NCI-H1048 (cell line): ENCODE results near the gene APP.
A peak's percentile ranks its signal among the peaks of the same experiment; 100 is the strongest.

ENCODE experiments used
- DNase-seq: peaks from one replicate; lab custom pipeline; 2025; lab: John Stamatoyannopoulos, UW

APP gene

DNA sequence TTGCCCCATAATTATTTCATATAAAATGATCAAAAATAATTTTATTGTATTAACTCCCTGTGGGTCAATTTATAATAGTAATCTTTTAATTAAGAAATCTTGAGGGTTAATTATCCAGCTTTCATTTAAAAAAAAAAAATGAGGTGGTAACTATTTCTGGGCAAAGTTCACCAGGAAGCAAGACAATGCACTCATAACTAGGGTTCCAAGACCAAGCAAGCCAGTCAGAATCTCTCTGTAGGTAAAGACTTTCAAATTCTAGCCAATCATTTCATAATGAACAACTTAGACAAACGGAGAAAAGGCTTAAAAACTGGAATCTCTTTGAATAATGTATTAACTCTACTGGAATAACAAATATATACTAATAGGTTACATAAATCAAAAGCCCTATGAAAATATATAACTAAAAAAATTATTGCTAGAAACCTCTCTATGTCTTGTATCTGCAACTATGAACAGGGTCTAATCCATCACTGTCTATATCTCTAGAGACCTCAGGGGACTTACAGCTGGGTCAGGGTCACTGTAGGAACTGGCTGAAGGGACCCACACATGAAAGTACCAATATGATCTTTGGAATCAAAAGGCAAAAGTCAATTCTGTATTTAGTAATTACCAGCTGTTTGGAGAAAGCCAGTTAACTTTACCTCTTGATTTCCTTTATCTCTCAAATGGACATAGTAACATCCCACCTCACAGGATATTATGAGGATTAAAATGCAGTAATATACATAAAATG lies 43.3 kb downstream of the APP start:
- no peak for DNase-seq

DNA sequence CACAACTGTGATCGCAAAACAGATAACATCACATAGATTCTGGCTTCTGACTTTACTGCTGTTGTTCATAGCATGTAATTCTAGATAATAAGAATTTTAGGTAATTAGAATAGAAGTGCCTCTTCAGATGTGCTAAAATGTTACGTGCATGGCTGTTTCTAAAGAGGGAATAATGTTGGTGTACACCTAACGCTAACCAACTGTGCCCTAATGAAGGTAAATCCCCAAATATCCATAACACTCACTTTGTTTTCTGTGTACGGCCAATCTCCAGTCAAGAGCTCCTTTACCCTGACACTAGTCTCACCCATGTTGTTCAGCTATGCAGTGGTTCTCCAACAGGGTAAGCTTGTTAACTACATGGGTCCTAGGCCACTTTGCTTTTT lies 44.4 kb downstream of the APP start:
- no peak for DNase-seq

DNA sequence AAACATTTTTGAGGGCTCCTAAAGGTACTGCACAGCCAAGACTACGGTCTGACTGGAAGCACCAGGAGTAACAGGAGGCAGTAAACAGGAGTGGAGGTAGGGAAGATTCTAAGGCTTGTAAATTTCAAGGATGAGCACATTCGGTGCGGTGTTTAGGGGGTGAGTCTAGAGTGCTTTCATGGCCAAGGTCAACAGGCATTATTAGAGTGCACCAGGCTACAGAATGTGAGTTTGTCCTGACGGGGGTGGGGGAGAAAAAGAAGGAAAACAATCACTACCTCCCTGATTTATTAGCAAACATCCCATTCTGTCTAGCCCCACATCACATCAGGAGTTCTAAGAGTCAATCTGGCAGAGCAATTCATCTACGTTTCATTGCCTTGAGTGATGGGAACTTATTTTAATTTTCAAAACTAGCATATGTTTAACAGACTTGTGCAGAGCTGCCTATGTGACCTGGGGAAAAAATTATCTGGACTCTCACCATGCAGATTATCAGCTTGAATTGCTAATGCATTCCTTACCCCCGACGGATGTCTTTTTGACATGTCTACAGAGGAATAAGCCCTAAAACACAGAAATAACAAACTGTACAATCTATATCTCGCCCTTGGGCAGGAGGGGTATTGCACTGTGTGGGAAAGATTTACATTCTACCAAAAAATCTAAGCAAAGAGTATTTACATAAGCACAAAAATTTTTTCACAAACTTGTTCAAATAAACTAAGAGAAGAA lies 45.0 kb downstream of the APP start:
- no peak for DNase-seq

DNA sequence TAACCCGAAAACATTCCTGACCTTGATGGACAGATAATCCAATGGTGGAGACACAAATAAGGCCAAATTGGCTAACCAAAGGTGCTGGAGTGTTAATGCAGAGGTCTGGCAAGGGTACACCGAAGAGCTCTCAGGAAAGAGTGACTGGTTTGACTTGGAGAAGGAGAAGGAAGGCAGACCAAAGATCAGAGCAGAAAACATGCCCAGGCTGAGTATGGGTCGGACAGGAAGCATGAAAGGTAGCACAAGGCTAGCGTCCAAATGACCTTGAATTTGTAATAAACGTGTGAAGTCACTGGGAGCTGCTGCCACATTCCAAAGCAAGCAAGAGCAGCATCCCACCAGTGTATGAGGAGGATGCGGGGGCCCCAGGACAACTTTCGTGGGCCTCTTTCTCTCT lies 45.7 kb downstream of the APP start:
- DNase-seq: no peak

DNA sequence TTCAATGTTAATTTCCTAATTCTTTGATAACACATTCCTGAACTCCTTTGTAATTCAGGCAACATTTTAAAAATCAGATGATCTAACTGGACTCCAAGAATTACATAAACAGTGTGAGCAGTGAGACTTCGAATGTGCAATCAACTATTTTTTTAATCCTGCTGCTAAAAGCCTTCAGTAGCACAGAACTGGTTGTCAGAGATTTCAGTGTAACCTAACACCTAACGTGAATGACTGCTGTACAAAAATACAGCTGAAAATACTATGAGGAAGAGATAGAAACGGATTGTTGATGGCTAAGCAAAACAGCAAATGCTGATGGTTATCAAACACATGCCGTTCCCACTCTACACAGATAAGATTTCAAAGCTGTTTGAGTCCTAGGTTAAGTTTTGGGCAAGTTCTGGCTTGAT lies 46.1 kb downstream of the APP start:
- DNase-seq: no peak

DNA sequence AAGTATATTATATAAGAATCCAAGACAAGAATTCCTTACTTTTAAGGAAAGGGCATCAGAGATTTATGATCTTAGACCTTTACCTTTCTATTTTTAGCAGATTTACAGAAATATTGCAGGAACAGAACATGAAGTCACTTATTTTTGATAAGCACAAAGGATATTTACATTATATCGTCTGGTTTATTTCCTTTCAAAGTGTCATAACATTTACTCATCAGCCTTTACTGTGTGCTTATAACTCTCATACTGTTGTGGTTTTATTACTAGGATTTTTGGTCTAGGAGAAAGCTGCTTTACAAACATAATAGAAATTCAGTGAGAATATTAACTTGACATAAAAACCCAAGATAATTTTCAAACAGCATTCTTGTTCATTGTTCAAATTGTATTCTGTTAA lies 47.6 kb downstream of the APP start:
- no peak for DNase-seq

DNA sequence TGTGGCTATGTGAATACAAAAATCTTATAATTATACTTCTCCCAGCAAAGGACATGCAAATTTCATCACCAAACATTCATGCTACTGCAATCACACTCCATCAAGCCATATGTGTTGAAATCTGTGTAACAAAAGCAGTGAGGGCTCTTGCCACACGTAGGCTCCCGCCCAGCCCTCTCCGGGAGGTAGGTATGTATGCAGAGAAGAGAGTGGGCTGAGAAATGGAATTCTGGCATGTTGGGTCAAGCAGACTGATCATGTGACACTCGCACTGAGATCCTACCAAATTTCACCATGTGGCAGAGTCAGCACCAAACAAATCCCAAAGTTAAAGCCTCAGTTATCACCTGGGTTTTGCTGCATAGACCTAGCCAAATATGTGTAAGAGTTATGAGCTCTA lies 49.7 kb downstream of the APP start:
- DNase-seq: no peak

DNA sequence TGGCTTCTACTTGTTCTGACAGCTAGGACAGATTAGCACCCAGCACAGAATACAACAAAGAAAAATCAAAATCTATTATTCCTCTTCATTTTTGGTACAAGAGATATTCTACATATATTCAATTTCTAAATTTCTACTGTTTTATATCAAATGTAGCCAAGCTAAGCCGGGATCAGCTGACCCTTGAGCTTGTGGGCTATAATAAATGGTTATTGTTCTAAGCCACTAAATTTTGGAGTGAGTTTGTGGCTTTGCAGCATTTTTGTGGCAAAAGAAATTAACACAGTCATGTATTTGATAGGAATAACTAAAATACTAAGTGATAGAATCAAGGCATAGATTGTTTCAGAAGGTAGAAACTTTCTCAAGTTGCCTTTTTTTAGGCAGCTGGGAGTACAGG lies 50.7 kb downstream of the APP start:
- DNase-seq: no peak

DNA sequence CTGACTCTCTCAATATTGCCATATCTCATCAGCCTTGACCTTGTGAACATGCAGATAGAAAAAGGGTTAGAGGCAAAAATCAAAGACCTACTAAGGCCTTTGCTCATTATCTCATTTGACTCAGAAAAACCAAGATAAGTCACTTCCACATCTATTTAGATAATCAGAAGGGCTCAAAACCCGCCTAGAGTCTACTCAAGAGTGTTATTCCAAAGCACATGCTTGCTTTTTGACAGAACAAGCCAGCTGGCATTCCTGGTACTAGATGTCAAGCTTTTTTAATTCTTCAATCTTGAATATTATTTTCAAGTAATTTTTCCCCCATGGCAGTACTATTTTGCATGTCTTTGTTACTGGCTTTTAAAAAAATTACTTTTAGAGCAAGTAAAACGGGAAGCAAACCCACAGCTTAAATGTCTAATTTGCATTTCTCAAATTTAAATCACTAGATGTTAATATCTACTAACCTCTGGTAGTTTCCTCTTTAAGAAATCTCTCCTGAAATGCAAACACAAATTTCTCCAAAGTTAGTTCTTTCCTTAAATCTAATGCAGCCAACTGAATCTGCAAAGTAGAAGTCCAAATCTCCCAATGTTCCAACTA lies 51.5 kb downstream of the APP start:
- DNase-seq: no peak

DNA sequence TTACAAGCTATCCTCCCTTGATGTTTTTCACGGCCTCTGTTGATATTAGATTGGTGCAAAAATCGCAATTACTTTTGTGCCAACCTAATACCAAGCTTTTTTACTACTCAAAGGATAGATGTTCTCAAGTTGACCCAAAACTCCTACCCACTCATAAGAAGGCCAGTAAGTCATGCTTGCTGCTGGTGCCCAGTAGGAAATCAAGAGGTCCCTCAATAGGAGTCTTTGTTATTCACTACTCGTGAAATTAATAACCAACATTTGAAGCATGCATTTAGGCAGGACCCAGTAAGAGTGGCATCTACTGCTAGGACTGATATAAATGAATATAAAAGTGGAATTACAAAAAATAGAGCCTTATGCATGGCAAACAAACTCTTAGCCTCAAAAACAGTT lies 52.6 kb downstream of the APP start:
- DNase-seq: no peak

DNA sequence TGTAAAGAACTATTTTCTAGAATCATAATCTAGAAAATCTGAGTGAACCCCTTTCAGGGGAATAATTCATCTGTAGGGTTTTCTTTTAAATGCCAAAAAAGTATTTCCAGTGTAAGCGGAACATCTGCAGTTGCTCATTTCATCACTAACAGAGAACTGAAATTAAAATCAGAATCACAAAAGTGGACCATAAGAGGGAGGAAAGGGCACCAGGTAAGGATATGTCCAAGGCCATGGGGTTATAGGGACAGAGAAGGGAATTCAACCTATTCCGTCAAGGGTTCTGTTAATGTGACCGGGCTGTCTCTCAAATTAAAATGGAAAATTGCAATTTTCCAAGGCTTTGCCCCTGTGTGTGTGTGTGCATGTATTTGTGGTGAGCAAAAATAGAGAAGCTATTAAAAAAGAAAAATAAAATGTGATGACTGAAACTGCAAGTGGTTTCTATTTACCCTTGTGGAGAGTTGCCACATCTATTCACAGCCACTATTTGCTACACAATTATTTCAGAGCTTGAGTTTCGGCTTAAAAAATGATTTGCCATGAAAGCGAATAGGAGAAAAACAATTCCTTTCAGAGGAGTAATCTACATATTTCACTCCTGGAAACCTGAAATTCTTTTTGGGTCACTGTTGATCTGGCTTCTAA lies 53.1 kb downstream of the APP start:
- DNase-seq: no peak

DNA sequence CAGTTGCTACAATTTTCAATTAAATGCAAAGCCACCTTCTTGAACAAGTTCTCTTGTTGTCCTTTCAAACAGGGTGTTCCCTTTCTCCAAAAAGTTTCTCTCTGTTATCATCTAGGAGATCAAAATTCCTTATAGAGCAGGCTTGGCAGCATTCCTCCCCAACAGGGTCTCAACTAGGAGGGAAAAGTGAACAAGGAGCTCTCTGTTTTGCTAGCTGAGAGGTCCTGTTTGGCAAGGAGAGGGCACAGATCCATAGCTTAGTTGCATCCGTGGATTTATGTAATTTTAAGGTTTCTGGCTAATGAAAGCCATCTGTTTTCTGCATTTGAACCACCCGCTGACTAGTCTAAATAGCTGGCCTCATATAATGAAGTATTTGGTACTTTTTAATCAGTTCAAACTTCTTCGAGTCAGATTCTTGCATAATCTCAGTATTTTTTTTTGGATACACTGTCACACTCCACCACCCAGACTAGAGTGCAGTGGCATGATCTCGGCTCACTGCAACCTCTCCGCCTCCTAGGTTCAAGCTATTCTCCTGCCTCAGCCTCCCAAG lies 54.0 kb downstream of the APP start:
- peak; percentile 56 for DNase-seq

DNA sequence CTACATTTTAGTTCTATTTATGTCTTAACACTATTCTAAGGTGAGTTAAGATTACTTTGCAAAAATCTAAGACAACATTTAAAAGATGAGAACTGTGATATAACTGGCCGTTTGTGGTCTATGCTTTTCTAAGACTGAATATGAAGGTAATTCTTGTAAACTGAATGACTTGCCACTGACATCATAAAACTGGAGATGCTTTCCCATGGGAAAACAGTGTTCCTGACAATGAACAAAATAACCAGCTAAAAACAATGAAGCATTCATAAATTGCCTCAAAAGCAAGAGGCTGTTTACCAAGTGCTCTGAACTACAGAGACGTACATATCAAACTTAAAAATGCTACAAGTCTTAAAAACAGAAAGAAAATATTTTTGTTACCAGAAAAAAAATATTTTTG lies 54.7 kb downstream of the APP start:
- peak; percentile 41 for DNase-seq

DNA sequence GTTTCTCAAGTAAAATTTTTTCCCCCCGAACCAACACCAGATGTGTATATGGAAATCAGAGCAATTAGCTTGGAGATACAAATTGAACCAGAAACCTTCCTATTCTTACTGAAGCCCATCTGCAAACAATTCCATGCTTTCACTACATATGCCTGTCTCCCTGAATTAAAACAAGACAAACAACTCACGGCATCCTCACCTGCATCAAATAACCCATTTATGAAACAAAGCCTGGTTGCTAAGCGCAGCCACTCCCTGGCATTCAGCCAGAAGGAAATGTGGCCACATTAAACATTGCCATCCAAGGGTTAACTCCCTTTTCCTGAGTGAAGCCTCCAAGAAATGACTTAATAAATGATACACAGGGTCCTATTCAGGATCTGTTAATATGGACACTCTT lies 55.3 kb downstream of the APP start:
- DNase-seq: no peak

DNA sequence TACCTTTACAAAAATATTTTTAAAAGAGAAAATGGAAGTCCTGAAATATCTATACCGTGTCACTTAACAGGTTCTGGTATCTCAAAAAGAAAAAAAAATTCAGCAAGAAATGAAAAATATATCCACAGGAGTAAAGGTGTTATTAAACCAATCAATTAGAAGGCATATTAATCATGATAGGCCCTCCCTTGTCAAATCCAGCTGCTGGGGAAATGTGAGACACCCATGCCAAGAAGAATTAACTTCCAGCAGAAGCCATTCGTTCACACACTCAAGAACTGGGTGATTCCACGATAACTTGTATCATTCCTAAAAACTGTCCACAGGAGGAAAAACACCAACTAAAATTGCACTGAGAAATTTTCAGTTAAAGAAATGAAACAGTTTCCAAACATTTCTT lies 57.6 kb downstream of the APP start:
- DNase-seq: no peak

DNA sequence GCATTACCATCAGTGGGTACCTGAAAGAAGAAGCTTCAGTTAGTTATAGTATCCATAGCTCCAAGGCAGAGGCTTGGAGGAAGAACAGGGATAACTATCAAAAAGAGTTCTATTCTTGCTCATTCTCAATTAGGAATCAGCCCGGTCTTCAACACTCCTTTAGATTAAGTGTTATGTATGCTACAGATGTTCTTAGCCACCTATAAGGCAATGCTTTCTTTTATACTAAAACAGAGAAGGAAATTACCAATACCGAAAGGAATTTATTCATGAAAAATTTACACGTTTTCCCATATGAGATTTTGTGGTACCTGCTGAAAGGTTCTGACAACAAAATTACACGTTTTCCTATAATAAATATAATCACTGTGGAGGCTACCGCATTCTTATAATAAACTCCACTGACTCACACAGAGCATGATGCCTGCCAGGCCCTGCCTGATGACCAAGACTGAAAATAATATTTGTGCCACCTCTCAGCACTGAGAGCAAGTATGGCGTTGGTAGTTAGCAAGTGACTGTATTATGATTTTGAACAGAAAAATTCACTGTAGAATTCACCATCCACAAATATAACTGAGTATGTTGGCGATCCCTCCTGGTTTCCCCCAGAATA lies 58.3 kb downstream of the APP start:
- DNase-seq: no peak

DNA sequence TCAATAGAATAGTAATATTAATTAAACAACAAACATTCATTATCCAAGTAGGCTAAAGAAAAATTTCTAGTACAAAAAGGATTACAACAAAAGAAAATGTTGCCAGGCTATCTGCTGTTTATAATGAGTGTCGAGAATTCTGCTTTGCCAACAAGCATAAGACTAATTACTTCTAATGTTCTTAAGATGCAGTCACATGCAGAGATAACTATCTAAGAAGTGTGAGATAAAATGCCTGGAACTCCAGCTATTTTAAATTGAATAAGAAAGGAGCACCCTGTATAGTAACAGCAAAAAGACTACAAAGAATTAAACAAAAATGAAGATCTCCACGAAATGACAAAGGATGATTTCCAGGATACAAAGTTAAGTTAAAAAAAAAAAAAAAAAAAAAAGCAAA lies 59.9 kb downstream of the APP start:
- DNase-seq: no peak

DNA sequence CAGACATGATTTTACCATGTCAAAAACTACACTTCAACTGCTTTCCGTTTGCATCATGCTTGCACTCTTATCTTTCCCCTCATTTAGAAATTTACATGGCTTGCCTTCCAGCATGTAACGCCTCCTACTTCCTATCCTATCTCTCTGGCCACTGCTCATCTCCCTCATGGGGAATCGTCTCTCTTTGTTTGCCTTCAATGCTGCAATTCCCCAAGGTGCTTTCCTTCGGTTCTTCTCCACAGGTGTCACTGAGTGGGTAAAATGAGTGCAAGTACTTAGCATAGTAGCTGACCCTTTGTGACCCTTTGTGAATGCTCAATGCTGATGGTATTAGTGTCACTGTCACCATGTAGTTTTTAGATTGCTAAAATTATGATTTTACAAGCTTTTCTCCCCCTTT lies 63.1 kb downstream of the APP start:
- no peak for DNase-seq

DNA sequence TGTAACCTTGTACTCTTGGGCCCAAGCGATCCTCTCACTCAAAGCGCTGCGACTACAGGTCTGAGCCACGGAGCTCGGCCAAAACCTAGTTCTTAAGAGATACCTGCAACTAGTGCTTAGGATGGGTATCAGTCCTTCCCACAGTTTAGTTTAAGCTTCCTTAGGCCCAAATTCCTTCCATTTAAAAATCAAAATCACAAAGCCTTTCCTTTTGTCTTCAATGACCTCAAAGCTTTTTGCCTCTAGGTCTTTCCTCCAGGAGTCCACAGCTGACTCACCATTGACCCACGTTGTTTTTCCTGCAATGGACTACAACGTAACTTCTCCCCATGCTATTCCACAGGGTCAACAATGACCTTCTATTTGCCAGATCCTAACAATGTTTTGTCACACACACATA lies 64.0 kb downstream of the APP start:
- no peak for DNase-seq

DNA sequence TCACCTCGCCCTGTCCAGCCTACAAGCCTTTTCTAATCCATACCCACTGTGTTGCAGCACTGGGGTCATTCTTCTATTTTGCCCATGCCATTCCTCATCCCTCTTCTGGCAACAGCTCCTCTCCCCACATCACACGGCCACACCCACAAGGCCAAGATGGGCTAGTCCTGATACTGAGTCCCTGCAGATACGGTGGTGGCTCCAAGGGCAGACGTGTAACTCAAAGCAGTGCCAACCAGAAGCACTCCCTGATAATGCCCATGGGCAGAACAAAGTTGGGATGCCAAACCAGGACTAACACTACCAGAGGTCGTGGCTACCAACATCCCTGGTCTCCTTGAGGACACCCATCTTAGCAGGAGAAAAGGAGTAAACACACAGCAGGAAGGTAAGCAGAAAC lies 64.8 kb downstream of the APP start:
- no peak for DNase-seq

DNA sequence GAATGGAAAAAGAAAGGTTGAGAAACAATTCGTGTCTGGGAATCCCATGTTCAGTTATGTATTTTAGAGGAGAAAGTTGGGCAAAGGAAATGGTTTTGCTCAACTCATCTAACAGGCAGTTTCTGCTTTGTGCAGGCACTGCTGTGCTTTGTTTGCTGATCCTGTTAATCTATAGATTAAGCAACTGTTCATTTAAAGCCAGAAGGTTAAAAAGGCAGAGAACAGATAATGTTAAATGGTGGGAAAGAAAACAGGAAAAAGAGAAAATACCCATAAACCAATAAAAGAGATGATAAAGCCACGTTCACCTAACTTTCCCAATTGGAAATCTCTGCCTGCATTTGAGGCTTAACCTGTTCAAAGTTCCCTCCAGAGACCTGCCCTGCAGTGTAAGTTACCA lies 70.0 kb downstream of the APP start:
- no peak for DNase-seq

DNA sequence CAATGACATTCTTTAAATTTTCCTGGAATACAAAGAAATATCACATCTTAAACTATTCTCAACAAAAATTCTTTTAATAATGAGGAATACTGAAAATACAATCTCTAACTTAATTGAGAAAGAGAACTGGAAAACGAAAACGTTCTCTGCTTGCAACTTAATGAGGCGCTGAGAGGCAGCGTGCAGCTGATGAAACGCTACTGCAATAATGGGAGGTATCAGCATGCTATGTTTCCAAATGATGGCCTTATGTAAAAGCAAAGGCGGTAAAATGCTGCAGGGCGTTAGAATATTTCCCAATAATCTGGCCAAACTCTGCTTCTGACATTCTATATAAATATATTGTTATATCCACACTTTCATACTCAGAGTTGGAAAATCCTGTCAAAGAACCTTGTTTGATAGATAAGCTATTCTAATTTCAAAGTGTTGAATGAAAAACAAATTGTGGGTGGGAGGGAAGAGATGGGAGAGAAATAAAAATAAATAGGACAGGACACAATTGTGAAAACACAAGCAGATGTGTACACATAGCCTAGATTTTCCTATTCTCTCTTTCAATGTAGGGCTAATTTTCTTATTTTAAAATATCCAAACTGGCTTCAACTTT lies 70.9 kb downstream of the APP start:
- DNase-seq: no peak
